Suprapubic skin (tissue), 4 donors: ENCODE measurements around the gene CADM3. TPM values are rescaled to one million over a fixed set of nuclear protein-coding genes. Genes with fewer than 3 reads are reported as not detected.

Experiments used
- DNase-seq, 2 donors: peaks; one replicate each; pipeline ENCODE4 v3.0.0-alpha.2; 2019; ENCODE audit warnings: low spot score in 2 of 2
- H3K27ac ChIP-seq: fragments of 200-600 bp; sonication (generic); one replicate; pipeline ENCODE4 v1.5.1; 2019
- H3K27me3 ChIP-seq: fragments of 200-600 bp; sonication (generic); one replicate; pipeline ENCODE4 v1.5.1; 2019
- H3K36me3 ChIP-seq: fragments of 200-600 bp; sonication (generic); one replicate; pipeline ENCODE4 v1.5.1; 2019
- H3K4me1 ChIP-seq: fragments of 200-600 bp; sonication (generic); one replicate; pipeline ENCODE4 v1.5.1; 2019
- H3K4me3 ChIP-seq: fragments of 200-600 bp; sonication (generic); one replicate; pipeline ENCODE4 v1.5.1; 2019; ENCODE audit warnings: mild to moderate bottlenecking
- H3K9me3 ChIP-seq: fragments of 200-600 bp; sonication (generic); one replicate; pipeline ENCODE4 v1.5.1; 2019
- CTCF ChIP-seq, 2 donors: fragments of 200-600 bp in 1 of 2; fragments of 450-650 bp in 1 of 2; sonication (generic) in 1 of 2; IDR thresholded peaks; one replicate each; pipeline ENCODE4 v1.5.1; 2016 to 2019; ENCODE audit warnings: antibody characterized with exemption in 2 of 2, mild to moderate bottlenecking in 1 of 2, moderate library complexity in 1 of 2
- EP300 ChIP-seq: sonication (generic); formaldehyde crosslinking; IDR thresholded peaks from one replicate; pipeline ENCODE4 v1.6.1; 2017; ENCODE audit warnings: antibody characterized with exemption
- POLR2A ChIP-seq, 2 donors: fragments of 450-650 bp; IDR thresholded peaks; one replicate each; pipeline ENCODE4 v1.6.1; 2017; ENCODE audit warnings: antibody characterized with exemption in 2 of 2, mild to moderate bottlenecking in 2 of 2, moderate library complexity in 2 of 2
- POLR2AphosphoS5 ChIP-seq, 3 donors: sonication (generic); formaldehyde crosslinking; IDR thresholded peaks; one replicate each; pipeline ENCODE4 v1.6.1; 2017; ENCODE audit warnings: antibody characterized with exemption in 3 of 3
- WGBS: methylation state at CpG from one replicate; pipeline ENCODE4 v1.1.5; 2018; 5-methylcytosine and 5-hydroxymethylcytosine counted together
- total RNA-seq, 4 donors: library from RNA; depleted of rRNA; stranded (reverse); fragments of >200 nt; gene quantifications; one replicate each; pipeline ENCODE4 v1.1.0, GENCODE V29; 2016

The CADM3 gene
- total RNA-seq, 4 donors from 2014 or later: 4.3 to 9.8 (median 7.9) TPM

- Histone ChIP-seq H3K4me1 (peaks cover 4% of the 10 kb centered on the region), H3K36me3 (no peaks in the 10 kb centered on the region), H3K27ac (no peak overlapping the region), H3K27me3 (peaks cover 38% of the 10 kb centered on the region), H3K4me3 (no peak overlapping the region), H3K9me3 (no peaks in the 10 kb centered on the region)
- TF ChIP-seq EP300 (no peak), POLR2A (IDR thresholded peaks at IDR 0.05) (no peak), CTCF (IDR thresholded peaks at IDR 0.05) (no peak), POLR2AphosphoS5 (IDR thresholded peaks at IDR 0.05) (no peak)
- DNase-seq: no peak
- WGBS: 36% methylated on average over 2 of the region's 2 CpGs
These were observed 29.1 kb upstream of the CADM3 start for GRCh38 chr1:159142391-159142663.

- H3K27ac ChIP-seq: no peak overlapping the region
- H3K27me3 ChIP-seq: peaks cover 38% of the 10 kb centered on the region
- TF ChIP-seq EP300 (no peak), POLR2AphosphoS5 (IDR thresholded peaks at IDR 0.05) (no peak), POLR2A (IDR thresholded peaks at IDR 0.05) (no peak), CTCF (IDR thresholded peaks at IDR 0.05) (no peak)
- H3K4me1 ChIP-seq: peaks cover 4% of the 10 kb centered on the region
- no peaks in the 10 kb centered on the region for H3K9me3 ChIP-seq
- no peaks in the 10 kb centered on the region for H3K36me3 ChIP-seq
- no peak for DNase-seq
- WGBS: 60% methylated on average over 5 of the region's 5 CpGs
- no peak overlapping the region for H3K4me3 ChIP-seq
These were observed 28.5 kb upstream of the CADM3 start for GRCh38 chr1:159142726-159143510.

GRCh38 chr1:159144571-159144970, 26.8 kb upstream of the CADM3 start:
- DNase-seq: no peak
- Histone ChIP-seq H3K27me3 (peaks cover 26% of the 10 kb centered on the region), H3K36me3 (no peaks in the 10 kb centered on the region), H3K27ac (no peak overlapping the region), H3K4me1 (peaks cover 4% of the 10 kb centered on the region), H3K9me3 (no peaks in the 10 kb centered on the region), H3K4me3 (no peak overlapping the region)
- 89% methylated on average over 3 of the region's 3 CpGs for WGBS
- no peak for TF ChIP-seq POLR2A (IDR thresholded peaks at IDR 0.05)
- TF ChIP-seq CTCF (IDR thresholded peaks at IDR 0.05): no peak
- TF ChIP-seq POLR2AphosphoS5 (IDR thresholded peaks at IDR 0.05): no peak
- TF ChIP-seq EP300: no peak

GRCh38 chr1:159146980-159147379, 24.4 kb upstream of the CADM3 start:
- Histone ChIP-seq H3K4me1 (no peaks in the 10 kb centered on the region), H3K9me3 (no peaks in the 10 kb centered on the region), H3K27ac (no peak overlapping the region), H3K36me3 (no peaks in the 10 kb centered on the region), H3K27me3 (peaks cover 6% of the 10 kb centered on the region), H3K4me3 (no peak overlapping the region)
- WGBS: 49% methylated on average over 3 of the region's 3 CpGs
- TF ChIP-seq POLR2AphosphoS5 (IDR thresholded peaks at IDR 0.05): no peak
- DNase-seq: no peak

- TF ChIP-seq CTCF (IDR thresholded peaks at IDR 0.05): no peak
- no peak for TF ChIP-seq POLR2AphosphoS5 (IDR thresholded peaks at IDR 0.05)
- TF ChIP-seq EP300: no peak
- TF ChIP-seq POLR2A (IDR thresholded peaks at IDR 0.05): no peak
- 68% methylated on average over 3 of the region's 3 CpGs for WGBS
- no peak overlapping the region for H3K27ac ChIP-seq
- H3K27me3 ChIP-seq: no peaks in the 10 kb centered on the region
- H3K4me3 ChIP-seq: no peak overlapping the region
- H3K4me1 ChIP-seq: no peaks in the 10 kb centered on the region
- no peaks in the 10 kb centered on the region for H3K9me3 ChIP-seq
- DNase-seq: no peak
- H3K36me3 ChIP-seq: no peaks in the 10 kb centered on the region
These were observed 19.4 kb upstream of the CADM3 start for GRCh38 chr1:159152031-159152430.
